Measurements from ENCODE around the gene CDH4.

DNA sequence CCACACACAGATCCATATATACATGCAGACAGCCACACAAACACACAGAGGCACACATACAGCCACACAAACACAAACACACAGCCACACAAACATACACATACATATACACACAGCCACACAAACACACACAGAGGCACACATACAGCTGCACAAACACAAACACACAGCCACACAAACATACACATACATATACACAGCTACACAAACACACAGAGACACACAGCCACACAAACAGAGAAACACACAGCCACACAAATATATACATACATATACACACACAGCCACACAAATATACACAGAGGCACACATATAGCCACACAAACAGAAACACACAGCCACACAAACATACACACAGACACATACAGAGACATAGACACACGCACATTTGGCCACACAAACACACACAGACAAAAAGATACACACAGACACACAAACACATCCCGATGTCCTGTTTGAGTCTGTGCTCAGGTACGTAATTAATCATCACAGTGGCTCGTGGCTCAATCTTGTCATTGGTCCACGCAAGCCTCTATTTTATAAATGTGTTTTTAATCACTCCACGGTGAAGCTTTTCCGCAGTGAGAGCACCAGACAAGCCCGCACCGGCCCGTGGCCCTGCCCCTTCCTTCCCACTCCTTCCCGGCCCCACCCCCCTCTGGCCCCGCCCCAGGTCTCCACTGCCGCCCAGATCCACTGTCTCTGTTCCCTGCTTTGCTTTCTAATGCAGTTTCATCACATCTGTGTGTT is 135.3 kb downstream of the CDH4 start:
- TF ChIP-seq, protein P1, sequence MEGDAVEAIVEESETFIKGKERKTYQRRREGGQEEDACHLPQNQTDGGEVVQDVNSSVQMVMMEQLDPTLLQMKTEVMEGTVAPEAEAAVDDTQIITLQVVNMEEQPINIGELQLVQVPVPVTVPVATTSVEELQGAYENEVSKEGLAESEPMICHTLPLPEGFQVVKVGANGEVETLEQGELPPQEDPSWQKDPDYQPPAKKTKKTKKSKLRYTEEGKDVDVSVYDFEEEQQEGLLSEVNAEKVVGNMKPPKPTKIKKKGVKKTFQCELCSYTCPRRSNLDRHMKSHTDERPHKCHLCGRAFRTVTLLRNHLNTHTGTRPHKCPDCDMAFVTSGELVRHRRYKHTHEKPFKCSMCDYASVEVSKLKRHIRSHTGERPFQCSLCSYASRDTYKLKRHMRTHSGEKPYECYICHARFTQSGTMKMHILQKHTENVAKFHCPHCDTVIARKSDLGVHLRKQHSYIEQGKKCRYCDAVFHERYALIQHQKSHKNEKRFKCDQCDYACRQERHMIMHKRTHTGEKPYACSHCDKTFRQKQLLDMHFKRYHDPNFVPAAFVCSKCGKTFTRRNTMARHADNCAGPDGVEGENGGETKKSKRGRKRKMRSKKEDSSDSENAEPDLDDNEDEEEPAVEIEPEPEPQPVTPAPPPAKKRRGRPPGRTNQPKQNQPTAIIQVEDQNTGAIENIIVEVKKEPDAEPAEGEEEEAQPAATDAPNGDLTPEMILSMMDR (IDR thresholded peaks at IDR 0.05): no peak
- no peak for TF ChIP-seq EZH2 (IDR thresholded peaks at IDR 0.05; ENCODE audit: borderline replicate concordance, insufficient read depth, low read depth, low read length, poor library complexity, severe bottlenecking)

Data from B cell (primary cell).